HL-60/S4 treated with phorbol 12-myristate 13-acetate at 8.2 ng/mL for 4 days and 3 days (cell line): Measurements from ENCODE around the gene NCL.
"Not testable (repeated sequence)": the region's sequence is repeated elsewhere in the genome, so short reads cannot be mapped to it uniquely, and the experiment has no call there.

Experiments
- in situ Hi-C: fragments of 300-500 bp; cut with MboI; formaldehyde crosslinking; loops from 2 replicates; pipeline ENCODE4 v1.15.0; 2022; ENCODE audit warnings: low sequenced_read_pairs

Gene NCL

GRCh38 chr2:231469583-231469950, 5.3 kb upstream of the NCL start:
- in situ Hi-C loops: no loop called here

- in situ Hi-C loops: no loop called here
These were observed 3.6 kb upstream of the NCL start for GRCh38 chr2:231467613-231468530.

GRCh38 chr2:231467016-231467545, 2.8 kb upstream of the NCL start:
- in situ Hi-C loops: no loop called here

- in situ Hi-C loops: no loop called here
These were observed 574 bp upstream of the NCL start for GRCh38 chr2:231464576-231465540.

- in situ Hi-C loops: no loop called here
These were observed 1.4 kb downstream of the NCL start for GRCh38 chr2:231462729-231463465.

GRCh38 chr2:231461516-231461971, 2.7 kb downstream of the NCL start:
- in situ Hi-C loops: no loop called here

- in situ Hi-C loops: not testable (repeated sequence)
These were observed 3.4 kb downstream of the NCL start for GRCh38 chr2:231460841-231461240.

- in situ Hi-C loops: no loop called here
These were observed 4.0 kb downstream of the NCL start for GRCh38 chr2:231460073-231460835.

DNA sequence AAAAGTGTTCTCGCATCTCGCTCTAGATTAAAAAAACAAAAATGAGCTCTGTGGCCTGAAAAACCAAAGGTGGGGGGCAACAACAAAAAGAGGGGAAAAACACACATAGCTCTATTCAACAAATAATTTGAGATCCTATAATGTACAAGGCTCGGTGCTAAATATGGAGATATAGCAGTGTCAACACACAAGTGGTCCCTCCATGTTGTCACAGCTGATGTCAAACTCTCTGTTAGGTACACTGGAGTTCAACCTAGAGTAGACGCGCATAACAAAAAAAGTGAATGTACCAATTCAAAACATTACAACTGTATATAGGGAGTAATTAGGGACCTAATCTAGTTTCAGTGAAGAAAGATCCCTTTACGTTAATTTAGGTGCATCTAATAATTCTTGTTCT, 5.9 kb downstream of the NCL start:
- in situ Hi-C loops: loop anchor here (10.0 kb wide), 1 partner anchor 234 kb away; no protein-coding TSS in a partner anchor

GRCh38 chr2:231457101-231457500, 7.2 kb downstream of the NCL start:
- in situ Hi-C loops: loop anchor here (10.0 kb wide), 1 partner anchor 232 kb away; no protein-coding TSS in a partner anchor

DNA sequence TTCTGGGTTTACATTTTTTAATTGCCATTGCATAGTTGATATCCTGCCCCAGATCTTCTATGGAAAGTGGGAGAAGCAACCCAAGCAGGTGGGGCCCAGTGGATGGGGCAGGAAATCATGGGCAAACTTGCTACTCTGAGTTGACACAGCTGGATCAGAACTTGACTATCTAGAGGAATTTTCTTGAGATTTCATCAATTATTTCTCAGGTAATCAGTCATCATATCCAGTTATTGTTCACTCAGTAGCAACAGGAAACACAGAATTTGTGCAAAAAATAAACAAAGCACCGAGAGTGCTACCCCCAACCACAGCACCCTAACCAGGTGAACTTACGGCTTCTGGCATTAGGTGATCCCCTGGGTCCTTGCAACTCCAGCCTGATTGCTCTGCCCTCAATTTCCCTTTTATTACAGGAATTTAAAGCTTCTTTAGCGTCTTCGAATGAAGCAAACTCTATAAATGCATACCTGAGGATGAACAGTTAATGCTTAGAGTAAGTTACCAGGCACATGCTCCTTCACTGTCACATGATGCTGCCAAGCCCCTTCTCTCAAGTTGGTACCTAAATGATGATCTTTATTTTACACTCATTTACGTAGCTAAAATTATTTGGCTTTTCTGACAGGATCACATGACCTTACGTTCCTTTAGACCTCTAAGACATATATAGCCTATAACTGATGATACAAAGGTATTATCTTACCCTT, 7.8 kb downstream of the NCL start:
- in situ Hi-C loops: loop anchor here (10.0 kb wide), 1 partner anchor 232 kb away; no protein-coding TSS in a partner anchor

DNA sequence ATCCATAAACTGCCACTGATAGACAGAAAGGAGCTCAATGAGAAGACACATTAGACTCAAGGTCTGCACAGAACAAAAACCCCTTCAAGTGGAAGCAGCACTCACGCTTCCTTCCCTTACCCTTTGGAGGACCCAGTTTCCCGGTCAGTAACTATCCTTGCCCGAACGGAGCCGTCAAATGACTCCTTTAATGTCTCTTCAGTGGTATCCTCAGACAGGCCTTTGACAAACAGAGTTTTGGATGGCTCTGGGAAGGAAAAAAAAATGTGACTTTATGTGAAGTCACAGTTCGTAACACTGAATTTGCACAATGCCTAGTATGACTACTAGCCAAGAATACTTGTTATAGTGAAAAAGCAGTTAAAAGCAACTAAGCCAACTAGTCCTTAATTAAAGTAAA, 8.4 kb downstream of the NCL start:
- in situ Hi-C loops: loop anchor here (10.0 kb wide), 1 partner anchor 231 kb away; no protein-coding TSS in a partner anchor

DNA sequence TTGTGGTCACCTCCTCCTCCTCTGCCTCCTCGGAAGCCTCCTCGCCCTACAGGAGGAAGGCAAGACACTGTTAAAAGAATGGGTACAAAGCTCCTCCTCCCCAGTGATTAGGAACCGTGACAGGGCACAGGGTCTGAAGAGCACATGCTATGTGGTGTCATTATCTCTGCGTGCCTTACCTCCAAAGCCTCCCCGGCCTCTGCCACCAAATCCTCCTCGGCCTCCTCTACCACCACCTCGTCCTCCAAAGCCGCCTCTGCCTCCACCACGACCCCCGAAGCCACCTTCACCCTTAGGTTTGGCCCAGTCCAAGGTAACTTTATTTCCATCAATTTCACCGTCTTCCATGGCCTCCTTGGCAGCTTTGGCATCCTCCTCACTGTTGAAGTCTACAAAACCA, 9.1 kb downstream of the NCL start:
- in situ Hi-C loops: loop anchor here (10.0 kb wide), 1 partner anchor 230 kb away; no protein-coding TSS in a partner anchor

DNA sequence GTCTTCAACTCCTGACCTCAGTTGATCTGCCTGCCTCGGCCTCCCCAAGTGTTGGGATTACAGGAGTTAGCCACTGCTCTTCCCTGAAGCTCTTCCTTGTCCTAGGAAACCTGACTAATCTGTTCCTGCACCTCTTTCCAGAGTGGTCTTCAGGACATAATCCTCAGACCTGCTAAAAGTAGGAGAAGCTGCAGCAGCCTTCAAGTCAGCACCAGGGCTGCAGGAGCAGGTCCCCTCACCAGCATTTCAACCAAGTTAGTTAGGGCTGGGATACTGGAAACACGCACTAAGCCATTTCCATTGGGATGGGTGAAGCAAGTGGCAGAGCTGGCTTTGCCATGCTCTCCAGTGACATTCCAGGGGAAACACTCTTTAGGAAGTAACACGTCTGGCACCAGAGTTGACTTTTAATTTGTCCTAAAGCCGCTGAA, 9.9 kb downstream of the NCL start:
- in situ Hi-C loops: loop anchor here (10.0 kb wide), 1 partner anchor 230 kb away; no protein-coding TSS in a partner anchor

GRCh38 chr2:231452799-231453508, 11.3 kb downstream of the NCL start:
- in situ Hi-C loops: loop anchor here (10.0 kb wide), 1 partner anchor 228 kb away; no protein-coding TSS in a partner anchor

- in situ Hi-C loops: loop anchor here (10.0 kb wide), 1 partner anchor 226 kb away; no protein-coding TSS in a partner anchor
These were observed 13.7 kb downstream of the NCL start for GRCh38 chr2:231450548-231450989.

DNA sequence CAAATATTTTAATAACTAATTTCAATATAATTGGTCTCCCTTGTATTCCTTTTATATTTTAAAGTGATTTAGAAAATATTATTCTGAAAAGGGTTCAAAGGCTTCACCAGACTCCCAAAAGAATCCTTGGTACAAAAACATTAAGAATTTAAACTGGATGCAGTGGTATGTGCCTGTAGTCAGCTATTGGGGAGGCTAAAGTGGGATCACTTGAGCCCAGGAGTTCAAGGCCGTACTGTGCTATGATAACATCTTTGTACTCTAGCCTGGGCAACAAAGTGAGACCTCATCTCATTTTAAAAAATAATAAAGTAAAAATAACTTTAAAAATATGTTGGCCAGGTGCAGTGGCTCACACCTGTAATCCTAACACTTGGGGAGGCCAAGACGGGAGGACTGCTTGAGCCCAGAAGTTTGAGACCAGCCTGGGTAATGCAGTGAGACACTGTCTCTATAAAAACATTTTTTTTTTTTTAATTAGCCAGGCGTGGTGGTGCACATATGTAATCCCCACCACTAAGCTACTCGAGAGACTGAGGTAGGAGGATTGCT, 14.7 kb downstream of the NCL start:
- in situ Hi-C loops: loop anchor here (10.0 to 25.0 kb wide), 2 partner anchors 225 to 337 kb away; no protein-coding TSS in a partner anchor
